Mucosa of descending colon (tissue), 3 donors: ENCODE results near the gene HDAC4. TPM values are rescaled to one million over a fixed set of nuclear protein-coding genes. Genes with fewer than 3 reads are reported as not detected.

Experiments
- ATAC-seq: fragments of 200-7000 bp; cut with Tn5 transposase; one replicate; pipeline ENCODE4 v1.9.1; 2020; ENCODE audit warnings: mild to moderate bottlenecking, moderate library complexity
- DNase-seq, 3 donors: peaks; one replicate each; pipeline ENCODE4 v3.0.0-alpha.2; 2020
- H3K36me3 ChIP-seq: fragments of 200-600 bp; one replicate; pipeline ENCODE4 v1.8.0; 2021; ENCODE audit warnings: low read depth, mild to moderate bottlenecking
- H3K4me1 ChIP-seq: fragments of 200-600 bp; one replicate; pipeline ENCODE4 v1.8.0; 2021; ENCODE audit warnings: low read depth, mild to moderate bottlenecking
- H3K4me3 ChIP-seq: fragments of 200-600 bp; one replicate; pipeline ENCODE4 v1.8.0; 2021; ENCODE audit warnings: mild to moderate bottlenecking
- H3K9me3 ChIP-seq: fragments of 200-600 bp; one replicate; pipeline ENCODE4 v1.8.0; 2021; ENCODE audit warnings: mild to moderate bottlenecking
- CTCF ChIP-seq: fragments of 200-600 bp; IDR thresholded peaks from one replicate; pipeline ENCODE4 v1.8.0; 2022; ENCODE audit warnings: antibody characterized with exemption, mild to moderate bottlenecking
- intact Hi-C, 2 donors: fragments of 100-400 bp; cut with DNase I in 1 of 2; cut with micrococcal nuclease in 1 of 2; formaldehyde crosslinking; loops; one replicate each; pipeline versions ENCODE4 v1.11.0 to v1.11.1; 2022; cut with DNase I, micrococcal nuclease
- total RNA-seq, 3 donors: library from RNA; stranded (reverse); fragmentation: NEBNext Ultra II Directional in 2 of 3; extraction: Animal tissue kit (Norgen Biotek cat#: 25700) in 2 of 3; gene quantifications; one replicate each; pipeline versions ENCODE4 v1.2.1 to v1.2.4, GENCODE V29; 2021 to 2023
- donor health status: DM: no; HTN: no; CAD: no; lungs with moderate emphysema.
- donor health status: DM: no; HTN: no; CAD: no.
- donor health status: DM: no; HTN: yes; CAD: no.

The HDAC4 gene
- total RNA-seq, 3 donors from 2014 or later: 41.4 to 147 (median 44.0) TPM

GRCh38 chr2:239370403-239370802 is 30.4 kb downstream of the HDAC4 start:
- H3K9me3 ChIP-seq: no peaks in the 10 kb centered on the region
- intact Hi-C loops: no loop called here
- TF ChIP-seq CTCF: no peak
- H3K36me3 ChIP-seq: no peaks in the 10 kb centered on the region
- H3K4me1 ChIP-seq: no peaks in the 10 kb centered on the region
- no peak overlapping the region for H3K4me3 ChIP-seq
- ATAC-seq (no peak), DNase-seq (peak in 2 of 3 donors; percentile 13 to 43)

GRCh38 chr2:239369631-239370161 is 31.1 kb downstream of the HDAC4 start:
- TF ChIP-seq CTCF: no peak
- intact Hi-C loops: no loop called here
- peak; percentile 77 for ATAC-seq
- Histone ChIP-seq H3K4me3 (no peak overlapping the region), H3K36me3 (no peaks in the 10 kb centered on the region), H3K9me3 (no peaks in the 10 kb centered on the region), H3K4me1 (no peaks in the 10 kb centered on the region)
- peak; percentile 28 to 69 (median 30) for DNase-seq

- ATAC-seq (no peak), DNase-seq (peak in 2 of 3 donors; percentile 13 to 39)
- no peak overlapping the region for H3K4me3 ChIP-seq
- H3K9me3 ChIP-seq: no peaks in the 10 kb centered on the region
- TF ChIP-seq CTCF: no peak
- intact Hi-C loops: no loop called here
- no peaks in the 10 kb centered on the region for H3K4me1 ChIP-seq
- H3K36me3 ChIP-seq: no peaks in the 10 kb centered on the region
Observed at GRCh38 chr2:239368906-239369552, 31.8 kb downstream of the HDAC4 start.

- no peaks in the 10 kb centered on the region for H3K4me1 ChIP-seq
Observed at GRCh38 chr2:239368321-239368720, 32.5 kb downstream of the HDAC4 start.

GRCh38 chr2:239366740-239367139 is 34.1 kb downstream of the HDAC4 start:
- peak in 1 of 3 donors; percentile 14 for DNase-seq
- H3K9me3 ChIP-seq: no peaks in the 10 kb centered on the region
- ATAC-seq: no peak
- intact Hi-C loops: no loop called here
- no peak for TF ChIP-seq CTCF
- no peaks in the 10 kb centered on the region for H3K4me1 ChIP-seq
- H3K36me3 ChIP-seq: no peaks in the 10 kb centered on the region
- no peak overlapping the region for H3K4me3 ChIP-seq

More at GRCh38 chr2:239368321-239368720, 32.5 kb downstream of the HDAC4 start:
- DNase-seq (peak in 1 of 3 donors; percentile 17), ATAC-seq (no peak)
- TF ChIP-seq CTCF: no peak
- intact Hi-C loops: no loop called here
- H3K36me3 ChIP-seq: no peaks in the 10 kb centered on the region
- H3K4me3 ChIP-seq: no peak overlapping the region
- H3K9me3 ChIP-seq: no peaks in the 10 kb centered on the region
